ENCODE results near the gene CDK5RAP2. TPM values are rescaled to one million over a fixed set of nuclear protein-coding genes. Genes with fewer than 3 reads are reported as not detected.

Gene CDK5RAP2
- total RNA-seq, 2 donors from 2014 or later = 31.9 to 45.8 TPM

DNA sequence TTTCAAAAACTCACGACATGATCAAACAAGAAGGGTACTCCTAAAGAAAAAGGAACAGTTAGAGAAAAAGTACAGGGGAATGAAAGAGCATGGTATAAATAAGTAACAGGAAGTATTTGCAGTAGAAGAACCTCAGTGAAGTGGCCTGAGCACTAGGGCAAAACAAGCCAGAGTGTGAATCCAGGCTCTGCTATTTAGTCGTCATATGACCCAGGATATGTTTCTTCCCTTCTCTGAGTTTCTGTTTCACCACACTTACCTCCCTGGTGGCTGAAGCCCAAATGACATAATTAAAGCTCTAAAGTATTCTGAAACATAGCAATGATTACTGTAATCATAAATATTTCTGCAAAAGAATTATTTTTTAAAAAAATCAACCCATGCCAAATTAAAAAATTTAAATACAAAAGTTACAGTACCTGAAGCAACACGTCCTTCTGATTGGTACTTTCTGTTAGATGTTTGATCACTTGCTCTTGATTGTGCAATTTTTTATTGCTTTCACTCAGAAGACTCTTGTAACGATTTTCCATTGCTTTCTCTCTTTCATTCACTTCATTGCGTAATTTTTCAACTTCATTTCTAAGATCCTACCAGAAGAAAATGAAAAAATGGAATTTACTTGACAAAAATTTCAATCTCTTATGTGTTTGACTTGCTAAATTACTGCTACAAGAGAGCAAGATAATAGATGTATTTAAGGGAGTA lies 88.9 kb downstream of the CDK5RAP2 start:
- no peaks in the 10 kb centered on the region for H3K27me3 ChIP-seq
- no peak overlapping the region for H3K27ac ChIP-seq

DNA sequence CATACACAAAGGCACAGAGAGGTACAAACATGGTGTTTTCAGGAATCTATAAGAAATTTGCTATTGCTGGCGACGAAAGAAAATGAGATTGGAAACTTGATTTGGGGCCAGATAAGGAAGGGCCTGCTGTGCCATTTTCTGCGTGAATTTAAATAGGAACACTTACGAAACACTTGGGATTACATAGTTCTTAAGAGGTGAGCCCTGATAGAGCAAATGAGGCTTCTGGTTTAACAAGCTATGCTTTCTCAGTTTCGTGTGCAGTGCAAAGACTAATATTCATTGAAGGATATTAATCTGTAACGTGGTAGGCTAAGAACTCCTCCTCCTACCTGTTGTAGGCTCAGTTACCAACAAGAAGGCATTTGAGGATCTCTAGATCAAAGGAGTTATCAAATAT lies 93.1 kb downstream of the CDK5RAP2 start:
- intact Hi-C loops (cut with DNase I) = no loop called here

More for the DNA sequence above, 88.9 kb downstream of the CDK5RAP2 start:
- Histone ChIP-seq H3K9ac (ENCODE audit: low read depth in 2 of 2, low read length in 2 of 2) (no peak overlapping the region), H3K36me3 (no peaks in the 10 kb centered on the region), H3K4me3 (no peak overlapping the region), H3K4me1 (no peaks in the 10 kb centered on the region), H3K9me3 (no peaks in the 10 kb centered on the region)
- intact Hi-C loops (cut with DNase I) = no loop called here
- no peak for DNase-seq
- TF ChIP-seq CTCF (IDR thresholded peaks at IDR 0.05) = no peak

GRCh38 chr9:120486347-120486746 lies 93.6 kb downstream of the CDK5RAP2 start:
- H3K4me3 ChIP-seq = no peak overlapping the region
- H3K36me3 ChIP-seq = no peaks in the 10 kb centered on the region
- no peak for TF ChIP-seq CTCF (IDR thresholded peaks at IDR 0.05)
- no peaks in the 10 kb centered on the region for H3K27me3 ChIP-seq
- no peaks in the 10 kb centered on the region for H3K9me3 ChIP-seq
- no peaks in the 10 kb centered on the region for H3K4me1 ChIP-seq
- DNase-seq = no peak
- intact Hi-C loops (cut with DNase I) = no loop called here
- no peak overlapping the region for H3K27ac ChIP-seq
- no peak overlapping the region for H3K9ac ChIP-seq (ENCODE audit: low read depth in 2 of 2, low read length in 2 of 2)

More for the DNA sequence above, 93.1 kb downstream of the CDK5RAP2 start:
- H3K9ac ChIP-seq (ENCODE audit: low read depth in 2 of 2, low read length in 2 of 2) = no peak overlapping the region
- no peak for TF ChIP-seq CTCF (IDR thresholded peaks at IDR 0.05)
- H3K27me3 ChIP-seq = no peaks in the 10 kb centered on the region
- H3K4me1 ChIP-seq = no peaks in the 10 kb centered on the region
- DNase-seq = no peak
- H3K27ac ChIP-seq = no peak overlapping the region
- no peaks in the 10 kb centered on the region for H3K36me3 ChIP-seq
- H3K4me3 ChIP-seq = no peak overlapping the region
- H3K9me3 ChIP-seq = no peaks in the 10 kb centered on the region

- DNase-seq = no peak
- TF ChIP-seq CTCF (IDR thresholded peaks at IDR 0.05) = no peak
- Histone ChIP-seq H3K27me3 (no peaks in the 10 kb centered on the region), H3K9ac (ENCODE audit: low read depth in 2 of 2, low read length in 2 of 2) (no peak overlapping the region), H3K9me3 (no peaks in the 10 kb centered on the region), H3K27ac (no peak overlapping the region), H3K4me3 (no peak overlapping the region), H3K4me1 (no peaks in the 10 kb centered on the region), H3K36me3 (no peaks in the 10 kb centered on the region)
- intact Hi-C loops (cut with DNase I) = no loop called here
Observed at GRCh38 chr9:120485788-120486187, 94.2 kb downstream of the CDK5RAP2 start.

- no peaks in the 10 kb centered on the region for H3K36me3 ChIP-seq
Observed at GRCh38 chr9:120484162-120484561, 95.8 kb downstream of the CDK5RAP2 start.

More at GRCh38 chr9:120484162-120484561, 95.8 kb downstream of the CDK5RAP2 start:
- H3K27ac ChIP-seq = no peak overlapping the region
- H3K4me3 ChIP-seq = no peak overlapping the region
- H3K9ac ChIP-seq (ENCODE audit: low read depth in 2 of 2, low read length in 2 of 2) = no peak overlapping the region
- TF ChIP-seq CTCF (IDR thresholded peaks at IDR 0.05) = no peak
- H3K9me3 ChIP-seq = no peaks in the 10 kb centered on the region
- DNase-seq = no peak
- no peaks in the 10 kb centered on the region for H3K4me1 ChIP-seq
- no peaks in the 10 kb centered on the region for H3K27me3 ChIP-seq
- intact Hi-C loops (cut with DNase I) = no loop called here
